Measurements from ENCODE around the gene GUCY2C.

GUCY2C gene

GRCh38 chr12:14681625-14682024, 14.8 kb downstream of the GUCY2C start:
- no peak for DNase-seq

DNA sequence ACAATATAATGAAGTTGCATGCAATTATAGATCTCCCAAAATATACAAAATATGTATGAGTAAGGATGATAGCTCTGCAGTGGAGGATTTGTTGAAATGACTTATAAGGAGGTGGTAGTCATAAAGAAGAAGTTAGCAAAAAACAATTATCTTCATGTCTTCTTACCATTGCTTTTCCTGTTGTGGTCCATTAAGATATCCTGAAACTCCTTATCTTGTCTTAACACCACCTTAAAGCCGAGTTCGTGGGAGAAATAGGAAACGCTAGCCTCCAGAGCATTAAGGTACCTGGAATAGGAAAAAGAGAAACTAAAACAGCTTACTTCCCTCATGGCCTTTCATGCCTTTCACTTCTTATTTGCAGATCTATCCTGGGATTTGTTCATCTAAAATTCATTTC, 15.2 kb downstream of the GUCY2C start:
- DNase-seq: no peak

DNA sequence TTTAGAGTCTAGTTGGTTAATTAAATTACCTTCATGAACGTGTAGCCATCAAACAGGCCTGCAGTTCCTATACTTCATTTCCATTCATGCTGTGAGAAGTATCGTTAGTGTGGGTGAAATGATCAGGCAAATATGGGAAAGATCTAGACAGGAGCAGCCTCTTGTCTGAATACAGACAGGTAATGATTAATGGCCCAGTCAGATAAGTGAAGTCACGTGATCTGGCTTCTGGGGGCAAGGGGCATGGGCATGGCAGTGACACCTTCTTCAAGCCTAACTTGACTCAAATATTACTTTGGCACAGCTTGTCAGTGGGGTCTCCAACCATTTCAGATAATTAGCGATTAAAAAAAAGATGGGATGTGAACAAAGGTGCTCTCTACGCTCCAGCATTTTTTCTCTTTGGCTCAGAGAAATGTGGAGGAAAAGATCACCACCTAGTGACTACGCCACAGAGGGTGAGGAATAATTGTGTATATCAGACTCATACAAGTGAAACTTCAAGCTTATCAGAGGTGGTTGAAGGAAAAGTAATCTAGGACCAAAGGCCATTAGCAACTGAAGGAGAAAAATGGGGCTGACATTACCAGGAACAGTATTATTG, 17.8 kb downstream of the GUCY2C start:
- no peak for DNase-seq

GRCh38 chr12:14668591-14668990, 27.8 kb downstream of the GUCY2C start:
- DNase-seq: no peak

DNA sequence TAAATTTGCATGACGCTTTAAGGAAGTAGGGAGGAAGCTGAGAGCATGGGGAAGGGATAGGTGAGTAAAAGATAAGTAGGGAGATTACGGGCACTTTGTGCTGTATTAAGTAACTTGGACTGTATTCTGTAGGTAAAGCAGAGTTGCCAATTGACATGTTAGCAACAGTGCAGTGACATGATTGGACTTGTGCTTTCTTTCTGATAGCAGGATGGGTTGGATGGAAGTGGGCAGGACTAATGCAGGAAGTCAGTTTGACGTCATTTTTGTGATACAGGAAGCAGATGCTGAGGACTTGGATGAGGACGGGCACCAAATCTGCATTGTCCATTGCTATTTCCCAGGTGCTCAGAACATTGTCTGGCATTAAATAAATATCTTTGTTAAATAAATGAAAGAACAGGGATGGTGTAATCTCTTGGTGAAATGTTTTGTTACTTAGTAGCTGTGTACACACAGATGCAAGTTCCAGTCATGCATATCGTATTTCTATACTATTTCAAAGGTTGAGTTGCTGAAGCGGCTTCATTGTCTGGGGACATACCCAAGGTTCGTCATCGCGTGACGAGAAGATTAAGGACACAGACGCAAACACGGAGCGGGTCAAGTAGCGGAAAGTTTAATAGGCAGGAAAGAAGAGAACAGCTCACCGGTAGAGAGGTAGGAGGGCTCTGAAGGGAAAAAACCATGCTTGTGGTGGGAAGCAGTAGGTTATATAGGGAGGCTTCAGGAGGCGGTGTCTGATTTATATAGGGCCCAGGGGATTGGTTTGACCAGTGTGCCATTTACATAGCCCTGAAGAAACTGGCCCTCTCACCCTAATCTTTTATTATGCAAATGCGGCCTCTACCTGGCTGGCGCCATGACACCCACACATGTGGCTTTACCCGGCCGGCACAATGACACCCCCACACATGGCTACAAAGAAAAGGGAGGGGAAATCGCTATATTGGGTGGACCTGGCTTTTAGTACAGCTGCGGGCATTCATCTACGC, 30.7 kb downstream of the GUCY2C start:
- DNase-seq: no peak

DNA sequence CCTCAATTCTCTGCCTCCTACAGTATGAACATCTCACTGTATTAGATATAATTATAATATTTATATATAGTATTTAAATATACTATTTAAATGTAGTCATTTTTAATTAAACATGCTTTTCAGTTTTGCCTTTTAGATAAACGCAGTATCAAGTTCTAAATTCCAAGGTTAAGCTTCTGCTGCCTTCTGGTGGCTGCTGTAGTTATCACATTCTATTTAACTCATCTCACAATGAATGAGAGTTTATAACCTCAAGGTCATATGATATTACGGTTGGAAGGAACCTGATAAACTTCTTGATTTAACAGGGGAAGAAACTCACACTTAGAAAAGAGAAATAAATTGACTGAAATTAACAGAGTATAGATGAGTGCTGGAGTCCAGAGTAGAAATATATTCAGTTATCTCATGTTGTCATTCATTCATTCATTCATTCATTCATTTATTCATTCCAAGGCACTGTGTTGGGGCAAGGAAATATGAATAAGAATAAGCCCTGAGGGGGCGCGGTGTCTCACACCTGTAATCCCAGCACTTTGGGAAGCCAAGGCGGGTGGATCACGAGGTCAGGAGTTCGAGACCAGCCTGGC, 31.9 kb downstream of the GUCY2C start:
- DNase-seq: no peak

- no peak for DNase-seq
These were observed 33.4 kb downstream of the GUCY2C start for GRCh38 chr12:14663002-14663401.

DNA sequence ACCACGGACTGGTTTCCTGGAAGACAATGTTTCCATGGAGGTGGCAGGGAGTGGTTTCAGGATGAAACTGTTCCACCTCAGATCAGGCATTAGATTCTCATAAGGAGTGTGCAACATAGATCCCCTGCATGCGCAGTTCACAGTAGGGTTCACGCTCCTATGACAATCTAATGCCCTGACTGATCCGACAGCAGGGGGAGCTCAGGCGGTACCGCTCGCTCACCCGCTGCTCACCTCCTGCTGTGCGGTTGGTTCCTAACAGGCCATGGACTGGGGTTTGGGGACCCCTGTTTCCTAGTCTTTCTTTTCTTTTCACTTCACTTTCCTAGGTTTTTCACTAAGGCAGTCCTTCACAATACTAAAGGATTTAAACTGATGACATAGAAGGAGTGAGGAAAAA, 39.6 kb downstream of the GUCY2C start:
- DNase-seq: no peak

DNA sequence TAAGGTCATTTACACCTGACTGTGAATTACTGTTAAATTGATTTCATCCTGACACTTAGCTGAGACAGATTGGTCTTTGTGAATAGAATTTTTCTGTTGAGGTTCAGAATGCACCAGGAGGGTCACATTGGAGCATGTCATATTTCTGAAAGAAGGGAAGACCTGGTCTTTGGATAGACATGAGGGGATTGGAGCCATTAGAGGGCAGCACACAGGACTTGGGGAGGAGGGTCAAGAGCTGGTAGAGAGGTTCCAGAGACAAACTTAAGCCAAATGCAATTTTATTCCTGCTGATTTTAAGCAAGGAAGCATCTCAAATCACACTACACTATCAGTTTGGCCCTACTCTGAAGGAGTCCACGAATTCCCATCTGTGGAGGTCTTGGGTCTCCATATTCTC, 41.1 kb downstream of the GUCY2C start:
- DNase-seq: no peak

DNA sequence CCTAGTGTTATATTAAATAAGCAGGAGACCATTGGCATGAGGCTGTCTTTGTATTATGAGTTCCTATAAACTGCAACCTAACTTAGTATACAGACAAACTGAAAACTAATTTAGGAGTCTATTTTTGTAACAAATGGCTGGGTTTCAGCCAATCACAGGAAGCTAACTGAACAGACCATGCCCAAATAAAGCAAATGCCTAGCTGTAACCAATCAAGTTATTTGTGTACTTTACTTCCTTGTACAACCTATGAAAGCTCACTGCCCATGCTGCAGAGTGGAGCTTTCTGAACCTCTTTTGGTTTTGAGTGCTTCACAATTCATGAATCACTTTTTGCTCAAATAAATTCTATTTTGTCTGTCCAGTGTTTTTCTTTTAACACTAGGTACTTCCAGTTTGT, 41.6 kb downstream of the GUCY2C start:
- no peak for DNase-seq

DNA sequence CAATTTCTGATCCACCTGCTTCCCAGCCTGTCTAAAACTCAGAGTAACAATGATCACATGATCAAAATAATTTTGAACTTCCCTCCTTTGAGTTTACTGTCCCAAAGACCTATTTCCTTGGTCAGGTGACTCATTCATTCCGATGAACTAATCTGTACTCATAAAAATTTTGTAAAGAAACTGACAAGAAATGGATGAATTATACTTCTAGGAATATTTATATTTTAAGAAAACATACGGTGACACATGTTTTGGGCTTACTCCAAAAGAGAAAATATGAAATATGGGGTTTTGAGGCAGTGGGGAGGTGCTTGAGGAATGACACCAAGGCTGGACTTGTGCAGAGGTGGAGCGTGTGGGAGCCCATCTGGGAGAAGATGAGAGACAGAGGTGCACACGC, 42.0 kb downstream of the GUCY2C start:
- DNase-seq: no peak

- no peak for DNase-seq
These were observed 43.9 kb downstream of the GUCY2C start for GRCh38 chr12:14652483-14652882.

DNA sequence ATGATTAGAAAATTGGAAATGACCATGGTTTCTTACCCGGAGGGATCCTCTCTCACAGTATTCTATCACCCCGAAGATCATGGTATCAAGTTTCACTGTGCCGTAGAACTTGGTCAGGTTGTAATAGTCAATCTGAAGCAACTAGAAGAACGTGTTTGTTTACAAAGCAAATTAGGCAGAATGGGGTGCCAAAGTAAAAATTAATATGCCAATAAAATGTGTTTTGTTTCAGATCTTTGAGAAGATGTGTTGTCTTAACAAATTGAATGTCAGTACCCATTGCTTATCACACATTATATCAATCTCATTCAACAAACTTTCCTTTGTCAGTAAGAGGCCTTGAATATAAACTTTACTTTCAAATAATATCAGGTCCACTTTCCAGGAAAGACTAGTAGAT, 45.0 kb downstream of the GUCY2C start:
- no peak for DNase-seq

DNA sequence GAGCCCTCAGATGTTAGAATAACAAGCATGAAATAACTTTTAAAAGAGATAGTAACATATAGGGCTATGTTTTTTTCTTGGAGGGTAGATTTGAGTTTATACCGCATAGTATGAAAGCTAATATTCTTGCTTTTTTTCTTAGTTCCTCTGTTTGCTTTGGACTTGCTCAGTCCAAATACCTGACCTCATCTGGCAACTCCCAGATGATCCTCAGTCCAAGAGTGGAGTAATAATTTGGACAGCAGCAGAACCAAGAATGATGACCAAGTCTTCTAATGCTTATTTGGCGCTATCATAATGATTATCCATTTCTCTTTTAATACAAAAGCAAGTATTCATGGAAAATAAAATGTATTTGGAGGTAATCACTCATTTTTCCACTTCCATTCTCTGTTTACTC, 45.6 kb downstream of the GUCY2C start:
- no peak for DNase-seq

DNA sequence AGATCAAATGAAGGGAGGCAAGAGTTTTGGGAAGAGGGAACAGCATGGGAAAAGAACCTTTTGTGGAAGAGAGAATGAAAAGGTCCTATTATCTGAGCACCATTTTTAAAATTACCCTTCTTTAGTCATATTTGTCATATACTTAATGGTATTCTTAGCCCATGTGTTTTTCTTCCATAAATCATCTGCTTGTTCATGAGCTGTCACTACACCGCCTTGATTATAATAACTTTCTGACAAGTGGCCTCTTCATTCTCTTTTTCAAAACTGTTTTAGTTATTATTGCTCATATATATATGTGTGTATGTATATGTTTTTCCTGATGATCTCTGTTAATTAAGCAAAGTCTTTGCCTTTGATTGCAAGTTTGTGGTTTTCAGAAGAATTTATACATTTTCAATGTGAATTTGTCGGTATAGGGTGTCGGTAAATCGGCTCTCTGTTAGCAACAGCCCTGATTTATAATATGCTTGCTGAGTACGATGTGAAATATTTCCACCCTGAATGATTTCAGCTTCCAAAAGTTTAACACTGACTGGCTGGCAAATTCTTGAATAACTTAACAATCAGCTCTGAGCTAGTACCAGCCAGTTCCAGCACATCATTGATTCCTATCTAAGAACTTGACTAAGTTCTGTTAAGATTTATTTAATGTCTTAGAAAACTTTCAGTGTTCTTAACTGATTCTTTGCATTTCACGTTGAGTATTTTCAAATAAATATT, 49.2 kb downstream of the GUCY2C start:
- DNase-seq: no peak

- no peak for DNase-seq
These were observed 53.1 kb downstream of the GUCY2C start for GRCh38 chr12:14643251-14643650.

- DNase-seq: no peak
These were observed 58.3 kb downstream of the GUCY2C start for GRCh38 chr12:14638066-14638465.

GRCh38 chr12:14635776-14636175, 60.6 kb downstream of the GUCY2C start:
- no peak for DNase-seq

- DNase-seq: no peak
These were observed 65.6 kb downstream of the GUCY2C start for GRCh38 chr12:14630793-14631192.

- DNase-seq: peak; percentile 22
These were observed 66.3 kb downstream of the GUCY2C start for GRCh38 chr12:14629832-14630710.

- DNase-seq: no peak
These were observed 67.6 kb downstream of the GUCY2C start for GRCh38 chr12:14628771-14629170.

- no peak for DNase-seq
These were observed 74.6 kb downstream of the GUCY2C start for GRCh38 chr12:14621826-14622225.

All from NCI-H2171 (cell line).